GM19438 (cell line): ENCODE data around the gene PCDH9.

Experiments
- ATAC-seq: cut with Tn5 transposase; IDR thresholded peaks from one replicate; pipeline ENCODE4 v1.9.1; 2021; ENCODE audit warnings: low read depth; ENCODE audit not compliant: unreplicated experiment

Gene PCDH9

DNA sequence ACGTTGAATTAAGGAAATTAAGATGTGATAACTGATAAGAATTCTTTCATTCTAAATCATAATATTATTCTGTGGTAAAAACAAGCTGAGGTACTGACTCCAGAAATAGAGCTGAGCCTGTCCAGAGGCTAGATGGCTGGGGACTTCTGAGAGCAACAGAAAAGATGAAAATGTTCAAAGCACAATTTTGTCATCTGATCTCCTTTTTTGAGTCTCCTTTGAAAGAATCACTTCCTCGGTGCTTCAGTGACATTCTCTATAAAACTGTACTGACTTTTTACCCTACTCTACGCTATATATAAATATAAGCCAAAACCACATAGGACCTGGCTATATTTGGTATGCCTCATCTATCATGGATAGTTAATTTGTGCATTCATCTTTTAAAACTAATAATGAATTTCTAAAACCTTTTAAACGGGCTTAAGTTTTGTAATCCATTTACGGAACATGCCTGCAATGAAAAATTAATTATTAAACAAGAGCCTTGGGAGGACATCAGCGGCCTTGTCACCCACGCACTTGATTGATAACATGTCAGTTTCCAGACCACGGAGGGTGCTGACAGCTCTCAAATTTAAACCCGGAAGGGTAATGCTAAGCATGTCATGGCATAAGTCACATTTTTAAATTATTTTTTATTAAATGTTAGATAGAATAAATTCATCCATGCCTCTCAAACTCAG, 235.5 kb downstream of the PCDH9 start:
- peak; percentile 55 for ATAC-seq

GRCh38 chr13:66994097-66994496, 236.0 kb downstream of the PCDH9 start:
- ATAC-seq = peak; percentile 50

GRCh38 chr13:66992719-66993118, 237.4 kb downstream of the PCDH9 start:
- no peak for ATAC-seq

- no peak for ATAC-seq
Observed at GRCh38 chr13:66992183-66992582, 238.0 kb downstream of the PCDH9 start.

DNA sequence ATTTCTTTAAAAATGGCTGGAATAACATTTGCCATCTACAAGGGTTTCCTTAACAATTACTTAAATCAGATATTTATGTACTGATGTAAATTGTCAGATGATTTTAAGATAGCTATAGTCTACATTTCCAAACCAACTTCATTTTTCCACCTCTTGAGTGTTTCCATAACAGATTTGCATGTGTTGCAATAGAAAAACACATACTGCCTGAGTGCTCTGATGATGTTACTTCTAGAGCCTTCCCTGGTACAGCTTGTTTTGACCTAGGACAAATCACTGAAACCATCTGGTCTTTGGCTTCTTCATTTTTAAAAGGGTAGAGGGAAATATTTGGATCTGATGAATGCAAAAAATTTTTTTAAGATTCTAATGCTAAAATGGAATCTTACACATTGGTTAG, 245.9 kb downstream of the PCDH9 start:
- no peak for ATAC-seq

GRCh38 chr13:66981912-66982311, 248.2 kb downstream of the PCDH9 start:
- no peak for ATAC-seq

GRCh38 chr13:66977161-66977560, 253.0 kb downstream of the PCDH9 start:
- no peak for ATAC-seq

- ATAC-seq = no peak
Observed at GRCh38 chr13:66974889-66975288, 255.2 kb downstream of the PCDH9 start.

- no peak for ATAC-seq
Observed at GRCh38 chr13:66974174-66974573, 256.0 kb downstream of the PCDH9 start.

GRCh38 chr13:66972659-66973058, 257.5 kb downstream of the PCDH9 start:
- ATAC-seq = no peak

DNA sequence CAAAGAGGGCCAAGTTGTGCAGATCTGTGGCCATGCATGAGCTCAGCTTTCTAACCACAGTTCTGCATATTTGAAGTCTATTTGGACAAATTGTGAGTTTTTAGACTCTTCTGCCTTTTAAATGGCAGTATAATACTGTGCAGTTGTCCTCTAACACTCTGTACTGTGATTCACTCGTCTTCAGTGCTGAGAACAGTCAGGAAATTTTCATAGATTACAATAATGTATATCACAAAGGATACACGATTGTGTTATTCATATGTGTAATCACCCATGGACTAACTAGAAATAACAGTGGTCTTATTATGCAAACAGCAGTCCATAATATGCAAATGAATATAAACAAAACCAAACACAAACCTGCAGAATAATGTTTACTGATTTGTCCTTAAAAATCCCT, 259.1 kb downstream of the PCDH9 start:
- no peak for ATAC-seq

GRCh38 chr13:66969291-66969690, 260.8 kb downstream of the PCDH9 start:
- ATAC-seq = no peak

- no peak for ATAC-seq
Observed at GRCh38 chr13:66967811-66968597, 262.1 kb downstream of the PCDH9 start.

DNA sequence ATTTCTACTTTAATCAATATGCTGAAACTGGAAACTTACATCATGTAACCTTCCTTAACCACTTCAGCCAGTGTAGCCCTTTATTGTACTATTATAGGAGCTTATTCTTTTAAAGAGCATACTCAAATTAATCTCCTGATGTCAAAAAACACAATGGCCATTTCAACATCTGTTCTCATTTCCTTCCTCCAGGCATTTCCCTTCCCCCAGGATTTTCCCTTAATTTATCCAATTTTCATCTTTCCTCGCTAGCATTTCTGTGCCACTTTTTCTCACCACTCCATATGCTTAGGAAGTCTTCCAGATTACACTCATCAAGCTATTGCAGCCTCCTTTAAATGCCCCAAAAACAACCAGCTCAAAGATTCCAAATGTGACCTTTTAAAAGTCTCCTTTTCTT, 265.0 kb downstream of the PCDH9 start:
- no peak for ATAC-seq

DNA sequence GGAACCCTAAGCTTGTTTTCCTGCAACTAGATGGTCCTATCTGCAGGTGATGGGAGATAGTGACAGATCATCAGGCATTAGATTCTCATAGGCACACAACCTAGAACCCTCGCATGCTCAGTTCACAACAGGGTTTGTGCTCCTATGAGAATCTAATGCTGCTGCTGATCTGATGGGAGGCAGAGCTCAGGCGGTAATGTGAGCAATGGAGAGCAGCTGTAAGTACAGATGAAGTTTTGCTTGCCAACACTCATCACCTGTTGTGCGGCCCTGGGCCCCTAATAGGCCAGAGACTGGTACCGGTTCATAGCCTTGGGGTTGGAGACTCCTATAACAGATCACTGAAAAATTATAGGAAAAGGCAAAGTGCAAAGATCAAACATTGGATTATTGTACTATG, 267.2 kb downstream of the PCDH9 start:
- no peak for ATAC-seq

GRCh38 chr13:66958611-66959010, 271.5 kb downstream of the PCDH9 start:
- no peak for ATAC-seq

GRCh38 chr13:66952507-66952906, 277.6 kb downstream of the PCDH9 start:
- ATAC-seq = no peak

- no peak for ATAC-seq
Observed at GRCh38 chr13:66951426-66951825, 278.7 kb downstream of the PCDH9 start.

DNA sequence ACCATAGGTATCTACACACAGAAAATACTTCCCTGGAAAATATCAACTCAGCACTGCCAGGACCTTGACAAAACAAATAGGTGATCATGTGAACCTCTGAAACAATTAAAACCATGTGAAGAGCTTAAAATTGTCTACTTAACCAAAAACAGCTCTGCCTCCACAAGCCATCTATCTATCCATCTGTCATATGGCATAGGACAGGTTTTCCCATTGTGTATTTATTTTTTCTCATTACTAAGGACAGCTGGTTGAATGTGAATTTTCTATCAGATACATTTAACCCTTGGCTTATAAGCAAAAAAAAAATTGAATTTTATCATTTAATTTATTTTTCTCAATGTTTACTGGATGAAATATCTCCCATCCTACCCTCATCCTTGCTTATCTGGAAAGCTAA, 279.5 kb downstream of the PCDH9 start:
- no peak for ATAC-seq

- no peak for ATAC-seq
Observed at GRCh38 chr13:66948910-66949309, 281.2 kb downstream of the PCDH9 start.

GRCh38 chr13:66943530-66943929, 286.6 kb downstream of the PCDH9 start:
- no peak for ATAC-seq

DNA sequence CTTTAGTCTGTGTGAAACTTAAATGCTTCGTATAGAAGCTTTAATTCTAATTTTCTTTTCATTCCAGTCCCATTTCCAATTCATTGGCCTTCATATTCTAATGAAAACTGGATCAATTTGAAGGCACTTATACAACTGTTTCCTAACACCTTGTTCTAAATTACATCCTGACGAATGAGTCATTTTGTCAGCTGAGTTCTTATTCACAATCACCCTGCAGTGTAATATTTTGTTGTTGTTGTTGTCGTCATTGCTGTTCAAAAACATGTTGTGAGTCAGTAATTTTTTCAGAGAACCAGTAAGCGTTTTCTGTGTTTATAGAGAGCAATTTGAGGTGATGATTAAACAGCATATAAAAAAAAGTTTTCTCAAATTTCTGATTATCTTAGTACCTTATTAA, 290.0 kb downstream of the PCDH9 start:
- no peak for ATAC-seq
